Thymus (tissue), 11 donors: ENCODE measurements around the gene COP1. TPM values are rescaled to one million over a fixed set of nuclear protein-coding genes. Genes with fewer than 3 reads are reported as not detected.

Experiments used
- DNase-seq, 9 donors: peaks; one replicate each; pipeline ENCODE4 v3.0.0-alpha.2; 2013; ENCODE audit warnings: low spot score in 9 of 9, low read depth in 6 of 9, missing footprints in 1 of 9
- H3K27ac ChIP-seq, 2 donors: one replicate each; pipeline ENCODE4 v1.5.1; 2013; ENCODE audit warnings: control low read depth in 1 of 2, low read depth in 1 of 2, low read length in 1 of 2, mild to moderate bottlenecking in 1 of 2, moderate library complexity in 1 of 2
- H3K27me3 ChIP-seq, 2 donors: one replicate each; pipeline ENCODE4 v1.5.1; 2013; ENCODE audit warnings: low read length in 1 of 2; ENCODE audit not compliant: control insufficient read depth in 2 of 2, insufficient read depth in 1 of 2
- H3K36me3 ChIP-seq, 2 donors: one replicate each; pipeline ENCODE4 v1.5.1; 2013; ENCODE audit warnings: low read length in 1 of 2, mild to moderate bottlenecking in 1 of 2, moderate library complexity in 1 of 2; ENCODE audit not compliant: control insufficient read depth in 2 of 2, insufficient read depth in 2 of 2
- H3K4me1 ChIP-seq, 2 donors: one replicate each; pipeline ENCODE4 v1.5.1; 2013; ENCODE audit warnings: low read length in 2 of 2; ENCODE audit not compliant: control insufficient read depth in 2 of 2, insufficient read depth in 2 of 2
- H3K4me3 ChIP-seq, 2 donors: one replicate each; pipeline ENCODE4 v1.5.1; 2013; ENCODE audit warnings: low read length in 2 of 2, control low read depth in 1 of 2, mild to moderate bottlenecking in 1 of 2
- H3K9me3 ChIP-seq, 2 donors: one replicate each; pipeline ENCODE4 v1.5.1; 2013; ENCODE audit warnings: low read length in 1 of 2, mild to moderate bottlenecking in 1 of 2; ENCODE audit not compliant: control insufficient read depth in 2 of 2, insufficient read depth in 1 of 2
- WGBS: extraction: QIAGEN DNeasy Blood & Tissue Kit; methylation state at CpG from one replicate; pipeline ENCODE4 v1.1.7; 2013; 5-methylcytosine and 5-hydroxymethylcytosine counted together
- polyA plus RNA-seq: library from polyadenylated mRNA; stranded (reverse); fragments of 200-250 nt; gene quantifications from one replicate; pipeline ENCODE4 v1.2.3, GENCODE V29; 2013
- total RNA-seq: library from RNA; stranded (reverse); fragments of 120-200 nt; gene quantifications from one replicate; pipeline ENCODE4 v1.2.4, GENCODE V29; 2013
- donor health status: healthy.

The COP1 gene
- total and polyA plus RNA-seq, 2 donors = 45.0 to 69.5 TPM

GRCh38 chr1:176051902-176052518 lies 155.1 kb downstream of the COP1 start:
- WGBS = 98% methylated on average over 4 of the region's 4 CpGs
- DNase-seq = no peak
- no peak overlapping the region for H3K4me3 ChIP-seq
- H3K4me1 ChIP-seq = no peaks in the 10 kb centered on the region
- H3K9me3 ChIP-seq = no peaks in the 10 kb centered on the region
- H3K36me3 ChIP-seq = peaks cover 0 to 3% of the 10 kb centered on the region in 2 donors
- no peaks in the 10 kb centered on the region for H3K27me3 ChIP-seq
- no peak overlapping the region for H3K27ac ChIP-seq

- Histone ChIP-seq H3K27ac (no peak overlapping the region), H3K4me1 (no peaks in the 10 kb centered on the region), H3K9me3 (no peaks in the 10 kb centered on the region), H3K36me3 (peaks cover 0 to 3% of the 10 kb centered on the region in 2 donors), H3K4me3 (no peak overlapping the region), H3K27me3 (no peaks in the 10 kb centered on the region)
- over 99% methylated on average over 3 of the region's 3 CpGs for WGBS
- no peak for DNase-seq
Observed at GRCh38 chr1:176051402-176051801, 155.7 kb downstream of the COP1 start.

GRCh38 chr1:176049582-176049981 lies 157.5 kb downstream of the COP1 start:
- Histone ChIP-seq H3K27me3 (no peaks in the 10 kb centered on the region), H3K36me3 (peaks cover 0 to 3% of the 10 kb centered on the region in 2 donors), H3K4me1 (no peaks in the 10 kb centered on the region), H3K4me3 (no peak overlapping the region), H3K27ac (no peak overlapping the region), H3K9me3 (no peaks in the 10 kb centered on the region)
- no peak for DNase-seq

GRCh38 chr1:176046926-176047325 lies 160.2 kb downstream of the COP1 start:
- no peak overlapping the region for H3K4me3 ChIP-seq

GRCh38 chr1:176043537-176043936 lies 163.5 kb downstream of the COP1 start:
- H3K36me3 ChIP-seq = peaks cover 7 to 15% of the 10 kb centered on the region in 2 donors
- no peaks in the 10 kb centered on the region for H3K27me3 ChIP-seq
- no peaks in the 10 kb centered on the region for H3K4me1 ChIP-seq
- no peak overlapping the region for H3K4me3 ChIP-seq
- H3K27ac ChIP-seq = no peak overlapping the region
- DNase-seq = no peak
- H3K9me3 ChIP-seq = no peaks in the 10 kb centered on the region

More at GRCh38 chr1:176046926-176047325, 160.2 kb downstream of the COP1 start:
- peaks cover under 1 to 14% of the 10 kb centered on the region in 2 donors for H3K36me3 ChIP-seq
- H3K4me1 ChIP-seq = no peaks in the 10 kb centered on the region
- DNase-seq = no peak
- no peak overlapping the region for H3K27ac ChIP-seq
- H3K27me3 ChIP-seq = no peaks in the 10 kb centered on the region
- H3K9me3 ChIP-seq = no peaks in the 10 kb centered on the region
- WGBS = 96% methylated on average over 3 of the region's 3 CpGs

- H3K36me3 ChIP-seq = peaks cover 0 to 18% of the 10 kb centered on the region in 2 donors
- DNase-seq = no peak
- WGBS = 95% methylated on average over 2 of the region's 2 CpGs
Observed at GRCh38 chr1:176033881-176034280, 173.2 kb downstream of the COP1 start.

GRCh38 chr1:176033474-176033873 lies 173.6 kb downstream of the COP1 start:
- DNase-seq = no peak
- Histone ChIP-seq H3K36me3 (peaks cover 0 to 18% of the 10 kb centered on the region in 2 donors), H3K4me3 (no peak overlapping the region), H3K27ac (no peak overlapping the region), H3K4me1 (no peaks in the 10 kb centered on the region), H3K9me3 (no peaks in the 10 kb centered on the region), H3K27me3 (no peaks in the 10 kb centered on the region)
- 96% methylated on average over 1 of the region's 1 CpG for WGBS

More at GRCh38 chr1:176033881-176034280, 173.2 kb downstream of the COP1 start:
- Histone ChIP-seq H3K4me1 (no peaks in the 10 kb centered on the region), H3K4me3 (no peak overlapping the region), H3K27ac (no peak overlapping the region), H3K9me3 (no peaks in the 10 kb centered on the region), H3K27me3 (no peaks in the 10 kb centered on the region)

GRCh38 chr1:176032040-176032645 lies 174.9 kb downstream of the COP1 start:
- WGBS = 97% methylated on average over 2 of the region's 2 CpGs
- Histone ChIP-seq H3K9me3 (no peaks in the 10 kb centered on the region), H3K4me1 (no peaks in the 10 kb centered on the region), H3K27ac (no peak overlapping the region), H3K4me3 (no peak overlapping the region), H3K27me3 (no peaks in the 10 kb centered on the region), H3K36me3 (peaks cover 0 to 11% of the 10 kb centered on the region in 2 donors)
- no peak for DNase-seq

GRCh38 chr1:176029609-176030008 lies 177.5 kb downstream of the COP1 start:
- Histone ChIP-seq H3K9me3 (no peaks in the 10 kb centered on the region), H3K27ac (no peak overlapping the region), H3K4me1 (no peaks in the 10 kb centered on the region), H3K27me3 (no peaks in the 10 kb centered on the region), H3K36me3 (peaks cover 0 to 15% of the 10 kb centered on the region in 2 donors), H3K4me3 (no peak overlapping the region)
- 98% methylated on average over 2 of the region's 2 CpGs for WGBS
- no peak for DNase-seq
